Measurements from ENCODE around the gene EXO5.
"Not testable (repeated sequence)": the region's sequence is repeated elsewhere in the genome, so short reads cannot be mapped to it uniquely, and the experiment has no call there.

The EXO5 gene, protein sequence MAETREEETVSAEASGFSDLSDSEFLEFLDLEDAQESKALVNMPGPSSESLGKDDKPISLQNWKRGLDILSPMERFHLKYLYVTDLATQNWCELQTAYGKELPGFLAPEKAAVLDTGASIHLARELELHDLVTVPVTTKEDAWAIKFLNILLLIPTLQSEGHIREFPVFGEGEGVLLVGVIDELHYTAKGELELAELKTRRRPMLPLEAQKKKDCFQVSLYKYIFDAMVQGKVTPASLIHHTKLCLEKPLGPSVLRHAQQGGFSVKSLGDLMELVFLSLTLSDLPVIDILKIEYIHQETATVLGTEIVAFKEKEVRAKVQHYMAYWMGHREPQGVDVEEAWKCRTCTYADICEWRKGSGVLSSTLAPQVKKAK

DNA sequence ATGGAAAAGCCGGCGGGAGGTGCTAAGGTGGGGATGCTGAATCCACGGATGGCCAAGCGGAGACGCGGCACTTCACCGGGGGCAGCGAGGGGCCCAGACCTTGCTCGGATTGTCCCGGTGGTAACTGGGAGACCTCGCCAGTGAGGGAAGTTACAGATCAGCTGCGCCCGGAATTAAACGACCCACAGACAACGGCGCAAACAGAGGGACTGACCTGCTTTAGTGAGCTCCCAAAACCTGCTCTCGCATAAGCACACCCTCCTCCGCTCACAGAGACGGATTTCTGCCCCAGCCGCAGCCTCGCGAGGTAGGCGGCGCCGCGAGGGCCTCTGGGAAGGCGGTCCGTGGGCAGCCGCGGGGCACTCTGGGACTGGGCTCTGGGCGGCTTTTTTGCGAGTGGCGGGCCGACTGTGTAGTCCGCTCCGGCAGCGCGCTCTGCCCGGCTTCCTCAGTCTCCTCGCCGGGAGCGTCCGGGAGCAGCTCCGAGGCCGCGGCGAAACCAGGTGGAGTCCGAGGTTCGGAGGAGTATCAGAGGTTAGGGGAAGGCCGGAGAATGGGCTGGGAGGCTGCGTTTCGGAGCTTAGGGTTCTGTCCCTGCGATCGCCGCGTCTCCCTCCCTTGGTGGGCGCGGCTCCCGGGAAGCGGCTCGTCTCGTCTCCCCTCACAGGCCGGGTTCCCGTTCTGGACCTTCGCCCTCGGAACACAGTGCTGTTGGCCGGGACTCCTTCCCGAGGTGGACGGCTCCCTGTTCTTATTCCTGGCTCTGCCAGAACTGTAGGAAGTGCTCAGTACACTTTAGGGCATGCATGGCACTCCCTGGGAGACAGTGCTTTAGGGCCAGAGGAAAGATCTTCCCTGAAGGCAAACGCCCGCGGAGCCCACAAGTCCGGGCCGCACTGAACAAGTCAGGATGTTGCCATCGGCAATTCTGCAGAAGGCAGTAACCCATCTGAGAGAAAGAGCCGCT is at the start of gene EXO5:
TSS of gene EXO5 (plus strand) at position 393 of the 967 bp plus-strand sequence. CDS start 5,778 bp downstream, outside the sequence.
- peak; percentile 76 for DNase-seq

DNA sequence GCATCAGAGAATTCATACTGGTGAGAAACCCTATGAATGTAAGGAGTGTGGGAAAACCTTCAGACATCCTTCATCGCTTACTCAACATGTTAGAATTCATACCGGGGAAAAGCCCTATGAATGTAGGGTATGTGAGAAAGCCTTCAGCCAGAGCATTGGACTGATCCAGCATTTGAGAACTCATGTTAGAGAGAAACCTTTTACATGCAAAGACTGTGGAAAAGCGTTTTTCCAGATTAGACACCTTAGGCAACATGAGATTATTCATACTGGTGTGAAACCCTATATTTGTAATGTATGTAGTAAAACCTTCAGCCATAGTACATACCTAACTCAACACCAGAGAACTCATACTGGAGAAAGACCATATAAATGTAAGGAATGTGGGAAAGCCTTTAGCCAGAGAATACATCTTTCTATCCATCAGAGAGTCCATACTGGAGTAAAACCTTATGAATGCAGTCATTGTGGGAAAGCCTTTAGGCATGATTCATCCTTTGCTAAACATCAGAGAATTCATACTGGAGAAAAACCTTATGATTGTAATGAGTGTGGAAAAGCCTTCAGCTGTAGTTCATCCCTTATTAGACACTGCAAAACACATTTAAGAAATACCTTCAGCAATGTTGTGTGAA is 45.5 kb upstream of the EXO5 start:
- peak; percentile 4 for DNase-seq

DNA sequence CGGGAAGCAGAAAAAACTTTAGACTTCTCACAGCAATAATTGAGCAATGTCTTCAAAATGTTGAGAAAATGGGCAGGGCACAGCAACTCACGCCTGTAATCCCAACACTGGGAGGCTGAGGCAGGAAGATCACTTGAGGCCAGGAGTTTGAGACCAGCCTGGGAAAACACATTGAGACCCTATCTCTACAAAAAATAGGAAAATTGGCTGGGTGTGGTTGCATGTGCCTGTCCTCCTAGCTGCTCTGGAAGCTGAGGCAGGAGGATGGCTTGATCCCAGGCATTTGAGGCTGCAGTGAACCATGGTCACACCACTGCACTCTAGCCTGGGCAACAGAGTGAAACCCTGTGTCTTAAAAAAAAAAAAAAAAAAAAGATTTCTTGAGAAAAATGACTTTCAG is 39.2 kb upstream of the EXO5 start:
- DNase-seq: no peak

DNA sequence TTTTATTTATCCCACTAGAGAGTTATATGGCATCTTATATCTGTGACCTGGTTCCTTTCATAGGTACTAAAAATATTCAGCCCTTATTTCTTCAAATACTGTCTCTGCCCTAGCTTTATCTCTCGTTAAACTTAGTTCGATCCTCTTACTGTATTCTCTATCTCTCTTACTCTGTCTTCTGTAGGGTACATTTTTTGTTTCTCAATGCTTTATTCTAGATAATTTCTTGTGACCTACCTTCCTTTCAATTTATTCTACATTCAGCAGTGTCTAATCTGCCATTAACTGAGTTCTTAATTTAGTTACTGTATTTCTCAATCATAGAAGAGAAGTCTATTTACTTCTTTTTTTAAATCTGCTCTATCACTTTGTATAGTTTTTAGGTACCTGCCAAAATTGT is 33.3 kb upstream of the EXO5 start:
- no peak for DNase-seq

DNA sequence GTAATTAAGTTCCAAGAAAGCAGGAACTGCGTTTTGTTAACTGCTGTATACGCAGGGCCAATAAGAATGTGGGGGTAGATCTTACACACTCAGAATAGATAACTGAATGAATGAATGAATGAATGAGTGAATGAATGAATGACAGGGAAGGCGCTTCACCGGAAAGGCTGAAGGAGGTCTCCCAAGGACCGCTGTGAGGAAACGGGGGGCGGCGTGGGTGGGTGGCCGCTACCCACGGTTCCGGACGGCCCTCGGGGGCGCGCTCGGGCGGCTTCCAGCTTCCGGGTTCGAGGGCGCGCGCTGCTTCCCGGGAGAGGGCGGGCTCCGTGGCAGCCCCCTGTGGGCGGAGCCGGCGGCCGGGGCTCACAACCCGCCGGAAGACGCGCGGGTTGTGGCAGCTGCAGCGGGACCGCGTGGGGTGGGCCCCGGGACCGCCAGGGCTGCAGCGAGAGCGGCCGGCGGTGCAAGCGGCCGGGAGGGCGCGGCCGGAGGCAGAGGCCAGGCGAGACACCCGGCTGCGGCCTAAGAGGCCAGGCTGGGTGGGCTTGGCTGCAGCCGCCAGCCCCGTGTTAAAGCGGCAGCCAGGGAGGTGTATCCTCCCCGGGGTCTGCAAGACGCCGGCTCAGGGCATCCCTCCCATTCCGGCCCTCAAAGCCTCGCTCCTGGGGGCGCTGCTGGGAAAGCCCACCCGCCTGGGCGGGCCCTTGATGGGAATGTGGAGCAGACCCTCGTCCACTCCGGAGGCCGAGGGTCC is 31.5 kb upstream of the EXO5 start, which contains the start of gene ZFP69:
TSS of gene ZFP69 (plus strand) at position 367 of the 754 bp plus-strand sequence. CDS start 2,072 bp downstream, outside the sequence.
- peak; percentile 70 for DNase-seq

DNA sequence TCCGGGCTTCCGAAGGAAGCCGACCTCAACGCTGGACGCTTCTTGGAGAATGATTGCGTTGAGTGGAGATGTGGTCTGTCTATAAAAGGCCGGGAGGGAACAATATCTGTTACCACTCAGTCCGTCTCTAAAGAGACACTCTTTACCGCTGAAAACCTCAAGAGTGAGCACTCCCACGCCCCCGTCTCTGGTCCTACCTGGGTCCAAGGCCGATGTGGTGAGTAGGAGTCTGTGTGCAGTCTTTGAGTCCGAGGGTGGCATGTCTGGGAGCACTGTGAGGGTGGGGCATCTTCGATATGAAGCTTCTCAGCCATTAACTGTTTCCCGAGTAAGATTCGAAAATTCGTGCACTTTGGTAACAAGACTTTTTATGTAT is 30.9 kb upstream of the EXO5 start:
- no peak for DNase-seq

DNA sequence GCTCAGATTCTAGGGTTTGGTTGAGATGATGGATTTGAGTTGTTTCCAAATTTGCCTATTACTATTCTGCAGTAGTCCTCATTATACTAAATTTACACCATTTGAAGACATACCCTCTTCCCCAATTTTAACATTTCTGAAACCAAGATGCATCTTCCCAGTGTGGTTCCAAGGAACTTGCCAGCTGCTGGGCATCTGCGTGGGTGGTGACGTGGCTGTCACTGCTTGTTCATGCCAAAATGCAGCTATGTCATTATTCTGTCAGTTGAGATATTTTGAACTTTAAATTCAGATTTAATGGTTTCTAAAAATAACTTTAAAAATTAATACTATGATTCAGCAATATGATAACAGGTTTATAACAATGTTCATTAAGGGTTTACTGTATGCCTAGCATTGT is 30.3 kb upstream of the EXO5 start:
- DNase-seq: no peak

DNA sequence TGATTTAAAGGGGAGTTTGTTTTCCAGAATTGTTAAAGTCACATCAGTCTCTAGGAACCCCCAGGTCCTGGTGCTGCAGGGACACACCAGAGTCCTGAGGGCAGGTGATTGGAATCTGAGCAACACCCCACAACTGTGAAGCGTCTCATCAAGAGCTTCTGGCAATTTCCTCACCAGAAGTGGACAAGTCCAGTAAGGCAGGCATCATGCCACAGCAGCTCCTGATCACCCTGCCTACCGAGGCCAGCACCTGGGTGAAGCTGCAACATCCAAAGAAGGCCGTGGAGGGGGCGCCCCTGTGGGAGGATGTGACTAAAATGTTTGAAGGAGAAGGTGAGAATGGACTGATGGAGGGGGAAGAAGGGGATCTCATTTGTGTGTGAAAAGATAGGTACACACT is 29.4 kb upstream of the EXO5 start:
- DNase-seq: no peak

DNA sequence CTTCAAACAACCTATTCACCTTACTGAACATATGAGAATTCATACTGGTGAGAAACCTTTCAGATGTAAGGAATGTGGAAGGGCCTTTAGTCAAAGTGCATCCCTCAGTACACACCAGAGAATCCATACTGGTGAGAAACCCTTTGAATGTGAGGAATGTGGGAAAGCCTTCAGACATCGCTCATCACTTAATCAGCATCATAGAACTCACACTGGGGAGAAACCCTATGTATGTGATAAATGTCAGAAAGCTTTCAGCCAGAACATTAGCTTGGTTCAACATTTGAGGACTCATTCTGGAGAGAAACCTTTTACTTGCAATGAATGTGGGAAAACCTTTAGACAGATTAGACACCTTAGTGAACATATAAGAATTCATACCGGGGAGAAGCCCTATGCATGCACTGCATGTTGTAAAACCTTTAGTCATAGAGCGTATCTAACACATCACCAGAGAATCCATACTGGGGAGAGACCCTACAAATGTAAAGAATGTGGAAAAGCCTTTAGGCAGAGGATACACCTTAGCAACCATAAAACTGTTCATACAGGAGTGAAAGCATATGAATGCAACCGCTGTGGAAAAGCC is 13.2 kb upstream of the EXO5 start:
- DNase-seq: no peak

DNA sequence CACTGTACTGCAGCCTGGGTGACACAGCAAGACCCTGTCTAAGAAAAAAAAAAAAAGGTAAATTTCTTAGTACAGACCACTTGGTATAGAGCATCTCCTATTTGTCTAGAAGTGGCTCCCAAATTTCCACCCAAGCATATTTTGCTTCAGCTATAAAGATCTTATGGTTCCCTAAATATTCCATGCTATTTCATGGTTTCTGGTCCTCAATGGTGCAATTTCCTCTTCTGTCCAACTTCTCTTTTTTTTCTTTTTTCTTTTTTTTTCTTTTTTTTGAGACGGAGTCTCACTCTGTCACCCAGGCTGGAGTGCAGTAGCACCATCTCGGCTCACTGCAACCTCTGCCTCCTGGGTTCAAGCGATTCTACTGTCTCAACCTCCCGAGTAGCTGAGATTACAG is 5.9 kb upstream of the EXO5 start:
- not testable (repeated sequence) for DNase-seq

DNA sequence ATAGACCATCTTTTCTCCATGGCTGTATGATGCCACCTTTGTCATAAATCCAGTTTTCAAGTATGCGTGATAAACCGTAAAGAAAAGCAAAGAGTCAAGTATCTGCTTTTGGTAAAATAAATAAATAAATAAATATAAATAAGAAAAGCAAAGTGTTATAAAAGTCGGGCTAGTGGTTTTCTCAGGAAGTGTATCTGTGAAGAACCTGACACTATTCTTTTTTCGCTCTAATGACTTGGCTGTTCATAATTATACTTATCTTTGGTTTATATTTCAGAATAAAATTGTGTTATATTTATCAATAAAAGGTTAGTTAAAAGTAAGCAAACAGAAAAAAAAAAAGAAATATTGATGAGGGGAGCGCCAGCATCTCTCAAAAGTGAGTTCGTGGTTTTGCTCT is 594 bp upstream of the EXO5 start:
- no peak for DNase-seq

DNA sequence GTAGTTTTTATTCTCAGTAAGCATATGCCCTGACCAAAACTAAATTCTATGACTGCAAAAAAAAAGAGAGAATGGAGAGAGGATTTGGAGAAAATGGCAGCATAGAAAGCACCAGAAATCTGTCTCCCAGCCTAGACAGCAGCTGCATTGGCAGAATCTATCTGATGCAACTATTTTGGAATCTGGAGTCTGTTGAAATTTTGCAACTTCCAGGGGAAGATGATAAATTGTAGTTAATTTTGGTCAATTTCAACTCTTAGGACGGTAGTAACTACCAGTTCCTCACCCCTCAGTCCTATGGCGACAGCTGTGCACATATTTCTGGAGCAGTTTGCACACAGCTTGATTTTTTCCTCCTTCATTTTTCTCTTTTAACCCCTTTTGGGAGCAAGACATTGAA is 10.9 kb downstream of the EXO5 start:
- no peak for DNase-seq

DNA sequence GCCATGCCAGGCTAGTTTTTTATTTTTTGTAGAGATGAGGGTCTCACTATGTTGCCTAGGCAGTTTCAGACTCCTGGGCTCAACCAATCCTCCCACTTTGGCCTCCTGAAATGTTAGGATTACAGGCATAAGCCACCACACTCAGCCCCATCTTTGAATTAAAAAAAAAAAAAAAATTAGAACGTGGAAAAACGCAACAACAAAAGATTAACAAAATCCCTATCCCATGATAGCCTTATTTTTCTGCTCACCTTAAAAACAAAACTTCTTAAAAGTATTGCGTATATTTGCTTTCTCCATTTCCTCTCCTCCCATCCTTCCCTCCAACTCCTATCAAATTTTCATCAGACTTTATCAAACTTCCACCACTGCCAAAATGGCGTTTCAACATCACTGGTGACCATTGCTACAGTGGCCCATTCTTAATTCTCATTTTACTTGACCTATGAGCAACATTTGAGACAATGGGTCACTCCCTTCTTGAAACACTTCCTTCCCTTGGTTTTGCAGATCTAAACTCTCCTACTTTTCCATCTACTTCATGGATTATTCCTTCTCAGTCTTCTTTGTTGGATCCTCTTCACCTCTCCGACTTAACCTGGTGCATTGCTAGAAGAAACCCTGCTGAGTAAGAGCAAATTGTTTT is 22.3 kb downstream of the EXO5 start:
- DNase-seq: no peak

DNA sequence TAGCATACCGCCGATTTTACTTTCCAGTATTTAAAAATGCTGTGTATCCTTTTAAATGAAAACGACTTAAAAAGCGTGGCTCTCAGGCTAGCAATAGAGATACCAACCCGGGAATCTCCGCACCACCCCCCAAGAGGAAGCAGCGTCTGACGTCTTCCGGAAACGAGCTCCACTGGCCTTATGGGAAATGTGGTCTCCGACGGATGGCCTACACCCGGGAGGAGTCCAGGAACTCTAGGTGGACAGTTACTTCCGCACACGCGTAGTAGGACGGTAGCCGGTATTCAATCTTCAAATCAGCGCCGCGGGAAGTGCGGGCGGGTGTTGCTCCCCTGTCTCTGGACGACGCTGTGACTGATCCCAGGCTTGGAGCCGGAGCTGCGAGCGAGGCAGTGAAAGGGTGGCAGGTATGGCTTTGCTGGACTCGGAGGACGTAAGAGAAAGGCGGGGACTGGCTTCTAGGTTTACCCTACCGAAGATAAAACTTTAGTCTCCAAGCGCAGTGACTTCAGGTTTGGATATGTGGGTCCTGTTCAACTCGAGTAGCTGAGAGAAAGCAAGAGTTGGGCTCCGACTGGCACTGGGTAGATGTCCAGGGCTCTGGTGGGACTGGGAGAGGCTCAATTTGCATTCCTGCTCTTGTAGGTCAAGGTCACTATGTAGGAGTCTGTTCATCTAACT is 23.0 kb downstream of the EXO5 start, which contains the start of gene ZNF684:
TSS of gene ZNF684 (plus strand) at position 257 of the 681 bp plus-strand sequence. CDS start 1,530 bp downstream, outside the sequence.
- DNase-seq: peak; percentile 94

DNA sequence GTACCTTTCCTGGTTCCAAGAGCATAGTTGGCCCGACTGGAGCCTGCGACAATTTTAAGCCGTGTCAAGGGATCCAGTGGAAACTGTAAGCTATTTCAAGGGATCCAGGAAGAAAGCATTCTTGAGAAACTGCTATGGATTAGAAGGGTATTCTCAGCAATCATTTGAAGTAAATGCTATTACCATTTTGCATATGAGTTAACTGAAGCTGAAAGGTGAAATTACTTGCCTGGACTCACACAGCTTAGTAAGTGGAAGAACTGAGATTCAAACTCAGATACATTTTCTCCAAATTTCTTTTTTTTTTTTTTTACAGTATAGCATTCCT is 23.5 kb downstream of the EXO5 start:
- DNase-seq: no peak

DNA sequence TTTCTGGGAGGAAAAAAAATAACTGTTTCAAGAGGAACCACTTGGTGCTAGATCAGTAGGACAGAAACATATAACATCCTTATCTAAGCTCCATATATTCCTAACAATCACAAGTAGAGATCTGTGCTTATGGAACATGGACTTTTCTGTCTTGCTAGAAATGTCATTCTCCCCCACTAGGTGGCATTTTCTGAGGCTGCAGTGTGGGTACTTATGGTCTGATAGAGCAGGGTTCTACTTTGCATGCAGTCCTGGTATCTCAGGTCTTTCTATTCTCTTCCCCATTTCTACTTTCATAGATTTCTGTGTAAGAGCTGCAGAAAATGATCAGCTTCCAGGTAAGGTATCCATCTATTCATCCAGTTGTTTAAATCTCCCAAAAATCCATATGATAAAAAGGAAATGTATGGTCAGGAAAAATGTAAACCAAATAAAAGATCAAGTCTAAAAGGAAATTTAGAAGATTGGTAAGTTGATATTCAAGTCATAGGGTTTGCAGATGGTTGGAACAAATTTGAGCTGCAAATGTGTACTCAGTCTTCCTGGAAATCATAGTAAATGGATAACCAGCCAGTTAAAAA is 24.4 kb downstream of the EXO5 start:
- DNase-seq: peak; percentile 39

DNA sequence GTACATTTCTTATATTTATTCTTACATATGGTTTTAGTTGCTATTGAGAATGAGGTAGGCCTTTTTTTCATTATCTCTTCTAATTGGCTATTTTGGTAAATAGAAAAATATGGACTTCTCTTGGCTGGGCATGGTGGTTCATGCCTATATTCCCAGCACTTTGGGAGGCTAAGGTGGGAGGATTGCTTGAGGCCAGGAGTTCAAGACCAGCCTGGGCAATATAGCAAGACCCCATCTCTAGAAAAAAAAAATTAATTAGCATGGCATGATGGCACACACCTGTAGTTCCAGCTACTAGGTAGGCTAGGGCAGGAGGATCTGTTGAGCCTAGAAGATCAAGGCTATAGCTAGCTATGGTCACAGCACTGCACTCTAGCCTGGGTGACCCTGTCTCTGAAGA is 26.0 kb downstream of the EXO5 start:
- no peak for DNase-seq

DNA sequence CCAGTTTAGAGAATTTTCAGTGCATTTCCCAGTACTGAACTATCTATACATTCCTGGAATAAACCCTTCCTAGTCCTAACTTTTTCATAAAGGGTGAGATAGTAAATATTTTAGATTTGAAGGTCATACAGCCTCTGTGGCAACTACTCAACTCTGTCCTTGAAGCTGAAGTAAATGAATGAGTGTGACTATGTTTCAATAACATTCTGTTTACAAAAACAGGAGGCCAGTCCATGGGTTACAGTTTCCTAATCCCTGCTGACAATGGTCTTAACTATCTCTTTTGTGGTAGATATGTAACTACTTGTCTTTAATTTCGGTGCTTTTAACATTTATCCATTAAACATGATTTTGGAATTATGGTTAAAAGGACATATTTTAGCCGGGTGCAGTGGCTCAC is 27.2 kb downstream of the EXO5 start:
- DNase-seq: no peak

DNA sequence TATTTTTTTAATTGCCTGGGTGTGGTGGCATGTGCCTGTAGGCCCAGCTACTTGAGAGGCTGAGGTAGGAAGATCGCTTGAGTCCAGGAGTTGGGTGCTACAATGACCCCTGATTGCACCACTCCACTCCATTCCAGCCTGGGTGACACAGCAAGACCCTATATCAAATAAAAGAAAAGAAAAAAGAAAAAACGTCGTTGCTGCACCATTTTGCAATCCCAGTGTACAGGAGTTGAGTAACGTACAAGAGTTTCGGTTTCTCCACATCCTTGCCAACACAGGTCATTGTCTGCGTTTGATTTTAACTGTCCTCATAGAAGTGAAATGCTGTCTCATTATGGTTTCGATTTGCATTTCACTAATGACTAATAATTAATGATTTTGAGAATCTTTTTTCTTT is 30.8 kb downstream of the EXO5 start:
- DNase-seq: no peak

DNA sequence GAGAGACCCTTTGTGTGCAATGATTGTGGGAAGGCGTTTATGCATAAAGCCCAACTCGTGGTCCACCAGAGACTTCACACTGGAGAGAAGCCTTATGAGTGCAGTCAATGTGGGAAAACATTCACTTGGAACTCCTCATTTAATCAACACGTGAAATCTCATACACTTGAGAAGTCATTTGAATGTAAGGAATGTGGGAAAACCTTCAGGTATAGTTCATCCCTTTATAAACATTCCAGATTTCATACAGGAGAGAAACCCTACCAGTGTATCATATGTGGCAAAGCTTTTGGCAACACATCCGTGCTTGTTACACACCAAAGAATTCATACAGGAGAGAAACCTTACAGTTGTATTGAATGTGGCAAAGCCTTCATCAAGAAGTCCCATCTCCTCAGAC is 38.4 kb downstream of the EXO5 start:
- DNase-seq: no peak

DNA sequence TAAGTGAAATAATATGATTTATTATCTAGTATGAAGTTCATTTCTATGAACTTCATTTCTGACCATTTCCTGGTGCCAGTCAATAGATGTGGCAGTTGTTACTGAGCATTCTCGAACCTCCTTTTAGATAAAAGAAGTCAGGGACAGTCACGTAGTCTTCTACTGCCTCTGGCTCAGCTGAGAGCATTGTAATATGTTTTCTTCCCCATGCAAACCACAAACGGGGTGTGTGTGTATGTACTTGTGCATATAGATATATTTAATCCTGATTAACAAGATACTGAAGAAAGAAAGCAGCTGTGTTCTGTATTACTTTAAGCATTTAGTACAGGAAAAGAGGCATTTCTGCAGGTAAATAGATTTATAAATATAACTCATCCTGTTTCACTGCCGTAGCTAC is 44.5 kb downstream of the EXO5 start:
- no peak for DNase-seq
